GM18526 (cell line): ENCODE data around the gene BBLN.

Experiments used
- POLR2A ChIP-seq: IDR thresholded peaks from 3 replicates; pipeline ENCODE4 v1.6.1; 2011; ENCODE audit not compliant: insufficient read length; ENCODE audit errors: extremely low read depth

The BBLN gene

GRCh38 chr9:128159784-128160602 is at the start of gene BBLN:
Gene BBLN, plus strand, starts transcription at chr9:128160265. Its CDS starts 143 bp downstream, at chr9:128160408.
- peak; percentile 90 for TF ChIP-seq POLR2A

- TF ChIP-seq POLR2A = no peak
Measured at GRCh38 chr9:128113526-128114325, 46.3 kb upstream of the BBLN start.

- TF ChIP-seq POLR2A = no peak
Measured at GRCh38 chr9:128114326-128115186, 45.5 kb upstream of the BBLN start.

GRCh38 chr9:128115187-128116103 is 44.6 kb upstream of the BBLN start:
- no peak for TF ChIP-seq POLR2A

- TF ChIP-seq POLR2A = no peak
Measured at GRCh38 chr9:128116104-128117083, 43.7 kb upstream of the BBLN start.

GRCh38 chr9:128117613-128118471 is 42.2 kb upstream of the BBLN start:
- no peak for TF ChIP-seq POLR2A

- no peak for TF ChIP-seq POLR2A
Measured at GRCh38 chr9:128118472-128118857, 41.6 kb upstream of the BBLN start.

GRCh38 chr9:128118971-128119665 is 40.9 kb upstream of the BBLN start:
- TF ChIP-seq POLR2A = no peak

- TF ChIP-seq POLR2A = no peak
Measured at GRCh38 chr9:128120061-128120740, 39.9 kb upstream of the BBLN start.

GRCh38 chr9:128120741-128121465 is 39.2 kb upstream of the BBLN start:
- no peak for TF ChIP-seq POLR2A

- TF ChIP-seq POLR2A = no peak
Measured at GRCh38 chr9:128121466-128121810, 38.6 kb upstream of the BBLN start.
